ENCODE data around the gene PACS2.

PACS2 gene

DNA sequence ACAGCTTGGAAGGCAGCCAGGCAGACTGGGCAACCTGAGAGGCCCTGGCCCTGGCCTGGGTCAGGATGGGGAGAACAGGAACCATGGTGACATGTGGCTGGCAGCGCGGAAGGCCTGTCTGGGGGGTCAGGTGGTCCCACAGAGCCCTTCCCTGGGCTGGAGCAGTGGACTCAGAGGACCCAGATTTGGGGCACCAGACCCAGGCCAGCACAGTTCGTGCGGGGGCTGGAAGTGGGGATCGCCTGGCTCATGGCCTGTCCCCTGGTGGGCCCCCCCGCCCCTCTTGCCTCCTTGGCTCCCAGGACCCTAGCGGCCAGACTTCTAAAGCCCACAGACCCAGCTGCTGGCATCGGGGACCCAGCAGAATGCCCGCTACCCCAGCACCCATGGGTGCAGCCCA, 126.4 kb downstream of the PACS2 start:
- no peak for DNase-seq (ENCODE audit: low read depth)
- TF ChIP-seq, protein P1, sequence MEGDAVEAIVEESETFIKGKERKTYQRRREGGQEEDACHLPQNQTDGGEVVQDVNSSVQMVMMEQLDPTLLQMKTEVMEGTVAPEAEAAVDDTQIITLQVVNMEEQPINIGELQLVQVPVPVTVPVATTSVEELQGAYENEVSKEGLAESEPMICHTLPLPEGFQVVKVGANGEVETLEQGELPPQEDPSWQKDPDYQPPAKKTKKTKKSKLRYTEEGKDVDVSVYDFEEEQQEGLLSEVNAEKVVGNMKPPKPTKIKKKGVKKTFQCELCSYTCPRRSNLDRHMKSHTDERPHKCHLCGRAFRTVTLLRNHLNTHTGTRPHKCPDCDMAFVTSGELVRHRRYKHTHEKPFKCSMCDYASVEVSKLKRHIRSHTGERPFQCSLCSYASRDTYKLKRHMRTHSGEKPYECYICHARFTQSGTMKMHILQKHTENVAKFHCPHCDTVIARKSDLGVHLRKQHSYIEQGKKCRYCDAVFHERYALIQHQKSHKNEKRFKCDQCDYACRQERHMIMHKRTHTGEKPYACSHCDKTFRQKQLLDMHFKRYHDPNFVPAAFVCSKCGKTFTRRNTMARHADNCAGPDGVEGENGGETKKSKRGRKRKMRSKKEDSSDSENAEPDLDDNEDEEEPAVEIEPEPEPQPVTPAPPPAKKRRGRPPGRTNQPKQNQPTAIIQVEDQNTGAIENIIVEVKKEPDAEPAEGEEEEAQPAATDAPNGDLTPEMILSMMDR (IDR thresholded peaks at IDR 0.05; ENCODE audit: insufficient read depth, low read depth, low read length, missing control alignments) = no peak
- H3K4me3 ChIP-seq (ENCODE audit: low read length) = no peak overlapping the region

DNA sequence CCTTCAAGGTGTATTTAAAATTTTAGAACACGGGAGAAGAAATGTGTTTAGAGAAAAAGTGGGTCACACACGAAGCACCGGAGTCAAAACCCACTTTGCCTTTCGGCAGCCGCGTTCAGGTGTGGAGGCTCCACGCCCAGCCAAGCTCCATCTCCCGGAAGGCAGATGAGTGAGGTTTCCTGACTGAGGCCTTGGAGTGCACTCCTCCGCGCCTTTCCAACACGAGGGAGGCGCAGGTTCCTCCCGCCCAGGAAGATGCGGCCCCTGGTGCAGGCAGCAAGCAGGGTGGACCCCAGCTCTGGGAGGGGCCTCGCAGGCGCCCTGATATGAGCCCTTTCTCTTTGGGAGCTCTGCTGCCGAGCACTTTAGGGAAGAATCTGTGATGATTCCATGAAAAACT, 127.6 kb downstream of the PACS2 start:
- no peak for DNase-seq (ENCODE audit: low read depth)

DNA sequence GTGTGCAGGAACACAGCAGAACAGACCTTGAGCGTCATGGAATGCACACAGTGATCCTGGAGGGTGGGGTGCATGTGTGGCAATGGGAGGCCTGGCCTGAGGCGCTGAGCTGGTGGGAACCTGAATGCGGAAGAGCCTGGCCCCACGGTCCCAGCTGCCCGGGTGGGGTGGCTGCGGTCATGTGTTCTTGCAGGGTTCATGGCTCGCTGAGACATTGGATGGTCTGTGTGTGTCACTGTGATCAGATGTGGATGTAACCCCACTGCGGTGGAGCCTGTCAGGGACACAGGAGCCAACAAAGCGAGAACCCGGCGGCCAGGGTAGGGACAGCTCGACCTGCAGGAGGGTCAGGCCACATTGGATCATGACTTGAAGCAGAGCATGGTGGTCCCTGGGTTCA, 128.3 kb downstream of the PACS2 start:
- H3K4me3 ChIP-seq (ENCODE audit: low read length) = no peak overlapping the region
- no peak for DNase-seq (ENCODE audit: low read depth)
- TF ChIP-seq, protein P1 (IDR thresholded peaks at IDR 0.05; ENCODE audit: insufficient read depth, low read depth, low read length, missing control alignments) = no peak

More for the DNA sequence above, 127.6 kb downstream of the PACS2 start:
- H3K4me3 ChIP-seq (ENCODE audit: low read length) = no peak overlapping the region
- TF ChIP-seq, protein P1 (IDR thresholded peaks at IDR 0.05; ENCODE audit: insufficient read depth, low read depth, low read length, missing control alignments) = no peak

DNA sequence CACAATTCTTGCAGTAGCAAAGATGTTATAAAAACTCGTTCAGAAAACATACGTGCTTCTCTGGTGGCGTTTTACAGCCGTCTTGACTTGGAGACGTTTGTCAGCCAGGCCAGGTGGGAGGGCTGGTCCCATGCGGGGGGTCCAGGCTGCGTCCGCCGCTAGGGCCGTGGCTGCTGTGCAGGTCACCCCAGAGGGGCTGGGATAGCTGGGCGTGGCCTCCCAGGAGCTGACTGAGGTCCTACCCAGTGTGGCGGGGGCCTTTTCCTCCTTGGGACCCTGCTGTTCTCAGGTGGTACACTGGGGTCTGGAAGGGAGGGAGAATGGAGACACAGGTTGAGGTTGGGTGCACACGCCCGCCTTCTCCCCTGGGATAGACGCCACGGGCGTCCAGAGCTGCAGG, 130.3 kb downstream of the PACS2 start:
- TF ChIP-seq, protein P1 (IDR thresholded peaks at IDR 0.05; ENCODE audit: insufficient read depth, low read depth, low read length, missing control alignments) = no peak
- DNase-seq (ENCODE audit: low read depth) = no peak
- no peak overlapping the region for H3K4me3 ChIP-seq (ENCODE audit: low read length)

DNA sequence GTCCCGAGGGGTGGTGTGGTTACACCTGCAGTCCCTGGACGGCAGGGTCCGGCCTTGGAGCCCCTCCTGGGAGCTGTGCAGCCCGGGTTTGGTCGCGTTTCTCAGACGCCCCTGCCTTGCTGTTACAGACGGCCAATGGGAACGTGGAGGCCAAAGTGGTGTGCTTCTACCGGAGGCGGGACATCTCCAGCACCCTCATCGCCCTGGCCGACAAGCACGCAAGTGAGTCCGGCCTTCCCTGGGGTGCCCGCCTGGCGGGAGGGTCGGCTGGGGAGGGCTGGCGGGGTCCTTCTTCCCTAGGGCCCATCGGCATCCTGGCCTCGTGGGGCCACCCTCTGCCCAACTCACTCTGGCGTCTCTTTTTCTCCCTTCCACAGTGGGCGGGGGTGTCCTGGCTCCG, 130.7 kb downstream of the PACS2 start:
- TF ChIP-seq, protein P1 (IDR thresholded peaks at IDR 0.05; ENCODE audit: insufficient read depth, low read depth, low read length, missing control alignments) = no peak
- no peak for DNase-seq (ENCODE audit: low read depth)
- H3K4me3 ChIP-seq (ENCODE audit: low read length) = no peak overlapping the region

DNA sequence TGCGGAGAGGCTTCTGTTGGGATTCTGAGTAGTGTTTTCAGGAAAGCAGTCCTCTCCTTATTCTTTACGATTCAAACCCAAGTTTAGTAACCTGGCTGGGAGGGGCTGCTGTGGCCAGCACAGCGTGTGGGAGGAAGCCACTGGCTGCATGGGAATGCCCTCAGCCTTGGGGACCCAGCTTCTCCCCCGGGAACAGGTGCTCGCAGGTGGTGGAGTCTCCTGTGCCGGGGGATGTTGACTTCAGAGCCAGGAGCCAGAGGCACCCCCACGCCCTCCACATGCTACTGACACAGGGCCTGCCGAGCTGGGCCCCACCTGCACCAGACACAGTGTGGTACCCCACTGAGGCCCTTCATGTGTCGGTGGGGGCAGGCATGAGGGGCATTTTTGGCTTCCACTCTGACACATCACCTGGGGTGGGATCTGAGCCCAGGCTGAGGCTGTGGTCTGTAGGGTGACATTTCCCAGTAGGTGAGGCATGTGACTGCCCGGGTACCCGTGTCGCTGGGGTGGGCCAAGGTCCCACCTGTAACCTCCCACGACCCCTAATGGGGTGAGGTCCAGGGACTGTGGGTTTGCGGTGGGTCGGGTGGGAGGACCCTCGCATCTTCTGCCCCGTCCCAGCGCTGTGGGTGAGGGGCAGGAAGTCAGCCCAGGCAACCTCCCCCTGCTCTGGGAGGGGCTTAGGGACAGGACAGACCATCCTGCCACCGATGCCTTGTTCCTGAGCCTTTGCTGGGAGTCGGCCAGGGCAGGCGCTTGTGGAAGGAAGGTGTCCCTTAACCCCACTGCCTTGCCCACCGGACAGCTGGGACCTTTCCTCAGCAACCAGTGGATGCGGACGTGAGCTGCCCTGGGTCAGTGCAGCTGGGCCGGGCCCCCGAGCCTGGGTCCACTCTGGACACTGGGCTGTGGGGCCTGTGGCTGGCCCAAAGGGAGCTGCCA, 131.6 kb downstream of the PACS2 start:
- DNase-seq (ENCODE audit: low read depth) = no peak
- H3K4me3 ChIP-seq (ENCODE audit: low read length) = no peak overlapping the region
- TF ChIP-seq, protein P1 (IDR thresholded peaks at IDR 0.05; ENCODE audit: insufficient read depth, low read depth, low read length, missing control alignments) = no peak

DNA sequence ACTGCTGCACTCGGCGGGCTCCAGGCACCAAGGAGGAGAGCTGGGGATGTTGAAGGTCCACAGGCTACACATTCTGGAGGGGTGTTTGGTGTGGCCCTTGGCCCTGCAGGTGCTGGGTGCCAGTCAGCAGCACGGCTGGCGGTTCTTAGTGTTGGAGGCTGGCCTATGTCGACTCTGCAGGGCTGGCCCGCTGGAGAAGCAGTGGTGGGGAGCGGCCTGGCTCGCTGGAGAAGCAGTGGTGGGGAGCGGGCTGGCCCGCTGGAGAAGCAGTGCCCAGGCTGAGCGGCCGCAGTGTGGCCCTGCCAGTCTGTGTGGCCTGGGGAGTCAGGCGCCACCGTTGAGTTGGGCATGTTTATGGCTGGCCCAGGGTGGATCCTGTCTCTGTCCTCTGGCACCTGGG, 132.4 kb downstream of the PACS2 start:
- TF ChIP-seq, protein P1 (IDR thresholded peaks at IDR 0.05; ENCODE audit: insufficient read depth, low read depth, low read length, missing control alignments) = no peak
- DNase-seq (ENCODE audit: low read depth) = no peak
- H3K4me3 ChIP-seq (ENCODE audit: low read length) = no peak overlapping the region

Data from epithelial cell of esophagus (primary cell).